Right ventricle myocardium superior (tissue), 1 donor: ENCODE measurements around the gene DIAPH2. TPM values are rescaled to one million over a fixed set of nuclear protein-coding genes. Genes with fewer than 3 reads are reported as not detected.
A peak's percentile ranks its signal among the peaks of the same experiment; 100 is the strongest.

Source experiments
- ATAC-seq: fragments of 200-7000 bp; cut with Tn5 transposase; one replicate; pipeline ENCODE4 v1.9.1; 2020; ENCODE audit warnings: mild to moderate bottlenecking; ENCODE audit not compliant: poor library complexity
- DNase-seq: peaks from one replicate; pipeline ENCODE4 v3.0.0-alpha.2; 2020
- intact Hi-C: fragments of 100-400 bp; cut with DNase I; formaldehyde crosslinking; loops from one replicate; pipeline ENCODE4 v1.11.2; 2022
- total RNA-seq: library from RNA; stranded (reverse); fragmentation: NEBNext Ultra II Directional; extraction: Animal tissue kit (Norgen Biotek cat#: 25700); gene quantifications from one replicate; pipeline ENCODE4 v1.2.1, GENCODE V29; 2021
- donor health status: DM: no; HTN: yes; CAD: no; lungs with severe emphysema.

The DIAPH2 gene
- total RNA-seq, 1 donor from 2014 or later = 11.0 TPM

GRCh38 chrX:97006167-97006566 is 321.5 kb downstream of the DIAPH2 start:
- intact Hi-C loops = no loop called here
- no peak for ATAC-seq
- DNase-seq = no peak

GRCh38 chrX:97009391-97009790 is 324.7 kb downstream of the DIAPH2 start:
- intact Hi-C loops = no loop called here
- DNase-seq (no peak), ATAC-seq (no peak)

GRCh38 chrX:97011540-97011939 is 326.9 kb downstream of the DIAPH2 start:
- ATAC-seq = no peak
- intact Hi-C loops = no loop called here
- DNase-seq = no peak

GRCh38 chrX:97016106-97016505 is 331.5 kb downstream of the DIAPH2 start:
- intact Hi-C loops = no loop called here
- ATAC-seq = no peak
- DNase-seq = no peak

GRCh38 chrX:97021680-97022079 is 337.0 kb downstream of the DIAPH2 start:
- intact Hi-C loops = no loop called here
- ATAC-seq = no peak
- no peak for DNase-seq

GRCh38 chrX:97026406-97026805 is 341.8 kb downstream of the DIAPH2 start:
- no peak for DNase-seq
- intact Hi-C loops = no loop called here
- ATAC-seq = no peak

- DNase-seq (no peak), ATAC-seq (no peak)
- intact Hi-C loops = no loop called here
Observed at GRCh38 chrX:97027384-97027922, 342.8 kb downstream of the DIAPH2 start.

GRCh38 chrX:97030463-97030862 is 345.8 kb downstream of the DIAPH2 start:
- ATAC-seq = no peak
- intact Hi-C loops = no loop called here
- DNase-seq = no peak

- no peak for ATAC-seq
- intact Hi-C loops = no loop called here
- no peak for DNase-seq
Observed at GRCh38 chrX:97030947-97031346, 346.3 kb downstream of the DIAPH2 start.

- ATAC-seq = no peak
- peak; percentile 32 for DNase-seq
- intact Hi-C loops = no loop called here
Observed at GRCh38 chrX:97039363-97040029, 354.9 kb downstream of the DIAPH2 start.

- intact Hi-C loops = no loop called here
- no peak for ATAC-seq
Observed at GRCh38 chrX:97045470-97045869, 360.8 kb downstream of the DIAPH2 start.

GRCh38 chrX:97046867-97047266 is 362.2 kb downstream of the DIAPH2 start:
- DNase-seq (no peak), ATAC-seq (no peak)
- intact Hi-C loops = no loop called here

More at GRCh38 chrX:97045470-97045869, 360.8 kb downstream of the DIAPH2 start:
- DNase-seq = no peak

- no peak for ATAC-seq
Observed at GRCh38 chrX:97050392-97050791, 365.8 kb downstream of the DIAPH2 start.

GRCh38 chrX:97057349-97057909 is 372.8 kb downstream of the DIAPH2 start:
- DNase-seq (no peak), ATAC-seq (no peak)
- intact Hi-C loops = no loop called here

More at GRCh38 chrX:97050392-97050791, 365.8 kb downstream of the DIAPH2 start:
- intact Hi-C loops = no loop called here
- DNase-seq = no peak

- intact Hi-C loops = no loop called here
- no peak for DNase-seq
- ATAC-seq = no peak
Observed at GRCh38 chrX:97060020-97060419, 375.4 kb downstream of the DIAPH2 start.

GRCh38 chrX:97065066-97065465 is 380.4 kb downstream of the DIAPH2 start:
- intact Hi-C loops = no loop called here
- DNase-seq (no peak), ATAC-seq (no peak)

- DNase-seq (no peak), ATAC-seq (no peak)
- intact Hi-C loops = no loop called here
Observed at GRCh38 chrX:97065973-97066372, 381.3 kb downstream of the DIAPH2 start.

GRCh38 chrX:97066381-97066780 is 381.7 kb downstream of the DIAPH2 start:
- ATAC-seq (no peak), DNase-seq (no peak)
- intact Hi-C loops = no loop called here

GRCh38 chrX:97070346-97070745 is 385.7 kb downstream of the DIAPH2 start:
- no peak for DNase-seq
- no peak for ATAC-seq
- intact Hi-C loops = no loop called here

- ATAC-seq (no peak), DNase-seq (no peak)
- intact Hi-C loops = no loop called here
Observed at GRCh38 chrX:97074400-97074799, 389.8 kb downstream of the DIAPH2 start.
